Germinal center (tissue), 1 donor: ENCODE results near the gene SSBP4.
"Not testable (repeated sequence)": the region's sequence is repeated elsewhere in the genome, so short reads cannot be mapped to it uniquely, and the experiment has no call there.

Experiments
- DNase-seq: peaks from one replicate; pipeline ENCODE4 v3.0.0; 2012; ENCODE audit warnings: mixed read lengths, low spot score

Gene SSBP4

GRCh38 chr19:18419195-18419698, at the start of gene SSBP4:
SSBP4 (plus strand) TSS chr19:18419398; CDS start chr19:18419649, 251 bp downstream.
- peak; percentile 89 for DNase-seq

- no peak for DNase-seq
Observed at GRCh38 chr19:18373407-18373891, 45.7 kb upstream of the SSBP4 start.

- DNase-seq, result no peak
Observed at GRCh38 chr19:18373892-18374629, 45.1 kb upstream of the SSBP4 start.

GRCh38 chr19:18377026-18377425, 42.2 kb upstream of the SSBP4 start:
- DNase-seq, result no peak

- DNase-seq, result no peak
Observed at GRCh38 chr19:18379803-18380747, 39.1 kb upstream of the SSBP4 start.

GRCh38 chr19:18380843-18381242, 38.4 kb upstream of the SSBP4 start:
- DNase-seq, result no peak

GRCh38 chr19:18383622-18384021, 35.6 kb upstream of the SSBP4 start:
- DNase-seq, result not testable (repeated sequence)

GRCh38 chr19:18384775-18385174, 34.4 kb upstream of the SSBP4 start:
- no peak for DNase-seq

- DNase-seq, result no peak
Observed at GRCh38 chr19:18385359-18385674, 33.9 kb upstream of the SSBP4 start.

GRCh38 chr19:18385675-18386542, 33.3 kb upstream of the SSBP4 start, which contains the start of gene GDF15:
GDF15 (plus strand) TSS chr19:18386158; CDS start chr19:18386190, 32 bp downstream.
- peak; percentile 51 for DNase-seq

- DNase-seq, result no peak
Observed at GRCh38 chr19:18386543-18387271, 32.5 kb upstream of the SSBP4 start.

GRCh38 chr19:18388100-18388959, 30.9 kb upstream of the SSBP4 start:
- DNase-seq, result peak; percentile 91

GRCh38 chr19:18388960-18389725, 30.1 kb upstream of the SSBP4 start:
- DNase-seq, result no peak

- no peak for DNase-seq
Observed at GRCh38 chr19:18389726-18390064, 29.5 kb upstream of the SSBP4 start.

GRCh38 chr19:18390065-18390907, 28.9 kb upstream of the SSBP4 start:
- DNase-seq, result no peak

- no peak for DNase-seq
Observed at GRCh38 chr19:18391509-18392075, 27.6 kb upstream of the SSBP4 start.

GRCh38 chr19:18392417-18392816, 26.8 kb upstream of the SSBP4 start:
- DNase-seq, result no peak

GRCh38 chr19:18392926-18393325, 26.3 kb upstream of the SSBP4 start:
- no peak for DNase-seq
